HCT116 (cell line): ENCODE data around the gene ZNF430.

Experiments
- ATF3 ChIP-seq: IDR thresholded peaks from 2 replicates; pipeline ENCODE4 v1.6.1; 2012
- CTCF ChIP-seq, 3 experiments: fragments of 200-600 bp in 1 of 3; sonication (generic) in 1 of 3; IDR thresholded peaks in 2 of 3; conservative IDR thresholded peaks in 1 of 3; 2 replicates each; pipeline ENCODE4 v1.5.1; 2012 to 2017; ENCODE audit warnings: low read depth in 2 of 3, low read length in 2 of 3, antibody characterized with exemption in 1 of 3, borderline replicate concordance in 1 of 3, control low read depth in 1 of 3, mild to moderate bottlenecking in 1 of 3, mixed read lengths in 1 of 3, mixed run types in 1 of 3, moderate library complexity in 1 of 3; ENCODE audit not compliant: insufficient read depth in 1 of 3
- EGR1 ChIP-seq: IDR thresholded peaks from 2 replicates; pipeline ENCODE4 v1.6.1; 2012; ENCODE audit warnings: low read depth
- EZH2 ChIP-seq: fragments of 200-600 bp; sonication (generic); IDR thresholded peaks from 2 replicates; pipeline ENCODE4 v1.6.1; 2017; ENCODE audit warnings: antibody characterized with exemption, mixed run types
- MAX ChIP-seq: IDR thresholded peaks from 2 replicates; pipeline ENCODE4 v1.6.1; 2012
- POLR2A ChIP-seq: IDR thresholded peaks from 2 replicates; pipeline ENCODE4 v1.7.0; 2011; ENCODE audit warnings: borderline replicate concordance; ENCODE audit not compliant: insufficient read depth, insufficient read length; ENCODE audit errors: extremely low read depth
- POLR2AphosphoS5 ChIP-seq: IDR thresholded peaks from 2 replicates; pipeline ENCODE4 v1.6.1; 2011; ENCODE audit warnings: mild to moderate bottlenecking, low read depth, low read length, moderate library complexity
- REST ChIP-seq: IDR thresholded peaks from 2 replicates; pipeline ENCODE4 v1.6.1; 2012; ENCODE audit warnings: low read depth
- SRF ChIP-seq: IDR thresholded peaks from 2 replicates; pipeline ENCODE4 v1.6.1; 2012; ENCODE audit warnings: low read depth
- ZBTB33 ChIP-seq: IDR thresholded peaks from 2 replicates; pipeline ENCODE4 v1.6.1; 2011; ENCODE audit warnings: mild to moderate bottlenecking, low read length, moderate library complexity; ENCODE audit not compliant: insufficient replicate concordance; ENCODE audit errors: extremely low read depth

GRCh38 chr19:21101521-21102242 lies 81.2 kb downstream of the ZNF430 start:
- TF ChIP-seq EGR1: no peak
- TF ChIP-seq CTCF (IDR thresholded peaks at IDR 0.05 in 2 of 3, conservative IDR thresholded peaks at IDR 0.05 in 1 of 3; ENCODE audit: borderline replicate concordance in 1 of 3, insufficient read depth in 1 of 3, low read depth in 2 of 3, low read length in 2 of 3): no peak
- TF ChIP-seq MAX: no peak
- TF ChIP-seq EZH2: no peak
- no peak for TF ChIP-seq POLR2A
- TF ChIP-seq SRF: no peak
- TF ChIP-seq REST: no peak
- TF ChIP-seq POLR2AphosphoS5: no peak
- no peak for TF ChIP-seq ZBTB33
- no peak for TF ChIP-seq ATF3
